ENCODE measurements around the gene FEM1A.

DNA sequence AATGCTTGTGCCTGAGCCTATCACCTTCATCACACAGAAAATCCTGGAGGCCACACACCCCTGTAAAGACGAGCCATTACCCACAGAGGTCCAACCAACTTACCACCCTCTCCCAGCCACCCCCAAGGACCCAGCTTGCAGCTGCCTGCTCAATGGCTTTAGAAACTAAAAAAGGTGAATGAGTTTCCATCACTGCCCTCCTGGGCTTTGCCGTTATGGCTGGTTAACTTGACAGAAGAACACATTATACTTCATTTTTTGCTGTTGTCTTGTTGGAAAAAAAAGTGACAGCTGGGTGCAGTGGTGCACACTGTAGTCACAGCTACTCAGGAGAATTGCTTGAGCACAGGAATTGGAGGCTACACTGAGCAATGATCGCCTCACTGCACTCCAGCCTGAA, 17.4 kb upstream of the FEM1A start:
- TF ChIP-seq, protein P1, sequence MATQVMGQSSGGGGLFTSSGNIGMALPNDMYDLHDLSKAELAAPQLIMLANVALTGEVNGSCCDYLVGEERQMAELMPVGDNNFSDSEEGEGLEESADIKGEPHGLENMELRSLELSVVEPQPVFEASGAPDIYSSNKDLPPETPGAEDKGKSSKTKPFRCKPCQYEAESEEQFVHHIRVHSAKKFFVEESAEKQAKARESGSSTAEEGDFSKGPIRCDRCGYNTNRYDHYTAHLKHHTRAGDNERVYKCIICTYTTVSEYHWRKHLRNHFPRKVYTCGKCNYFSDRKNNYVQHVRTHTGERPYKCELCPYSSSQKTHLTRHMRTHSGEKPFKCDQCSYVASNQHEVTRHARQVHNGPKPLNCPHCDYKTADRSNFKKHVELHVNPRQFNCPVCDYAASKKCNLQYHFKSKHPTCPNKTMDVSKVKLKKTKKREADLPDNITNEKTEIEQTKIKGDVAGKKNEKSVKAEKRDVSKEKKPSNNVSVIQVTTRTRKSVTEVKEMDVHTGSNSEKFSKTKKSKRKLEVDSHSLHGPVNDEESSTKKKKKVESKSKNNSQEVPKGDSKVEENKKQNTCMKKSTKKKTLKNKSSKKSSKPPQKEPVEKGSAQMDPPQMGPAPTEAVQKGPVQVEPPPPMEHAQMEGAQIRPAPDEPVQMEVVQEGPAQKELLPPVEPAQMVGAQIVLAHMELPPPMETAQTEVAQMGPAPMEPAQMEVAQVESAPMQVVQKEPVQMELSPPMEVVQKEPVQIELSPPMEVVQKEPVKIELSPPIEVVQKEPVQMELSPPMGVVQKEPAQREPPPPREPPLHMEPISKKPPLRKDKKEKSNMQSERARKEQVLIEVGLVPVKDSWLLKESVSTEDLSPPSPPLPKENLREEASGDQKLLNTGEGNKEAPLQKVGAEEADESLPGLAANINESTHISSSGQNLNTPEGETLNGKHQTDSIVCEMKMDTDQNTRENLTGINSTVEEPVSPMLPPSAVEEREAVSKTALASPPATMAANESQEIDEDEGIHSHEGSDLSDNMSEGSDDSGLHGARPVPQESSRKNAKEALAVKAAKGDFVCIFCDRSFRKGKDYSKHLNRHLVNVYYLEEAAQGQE (IDR thresholded peaks at IDR 0.05; ENCODE audit: low read depth): no peak
- no peak for TF ChIP-seq YY1 (IDR thresholded peaks at IDR 0.05; ENCODE audit: low read depth)
- TF ChIP-seq, protein P2, sequence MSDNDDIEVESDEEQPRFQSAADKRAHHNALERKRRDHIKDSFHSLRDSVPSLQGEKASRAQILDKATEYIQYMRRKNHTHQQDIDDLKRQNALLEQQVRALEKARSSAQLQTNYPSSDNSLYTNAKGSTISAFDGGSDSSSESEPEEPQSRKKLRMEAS (IDR thresholded peaks at IDR 0.05): no peak
- TF ChIP-seq EP300 (IDR thresholded peaks at IDR 0.05; ENCODE audit: borderline replicate concordance): no peak
- TF ChIP-seq EGR1 (IDR thresholded peaks at IDR 0.05): no peak
- TF ChIP-seq, protein P3, sequence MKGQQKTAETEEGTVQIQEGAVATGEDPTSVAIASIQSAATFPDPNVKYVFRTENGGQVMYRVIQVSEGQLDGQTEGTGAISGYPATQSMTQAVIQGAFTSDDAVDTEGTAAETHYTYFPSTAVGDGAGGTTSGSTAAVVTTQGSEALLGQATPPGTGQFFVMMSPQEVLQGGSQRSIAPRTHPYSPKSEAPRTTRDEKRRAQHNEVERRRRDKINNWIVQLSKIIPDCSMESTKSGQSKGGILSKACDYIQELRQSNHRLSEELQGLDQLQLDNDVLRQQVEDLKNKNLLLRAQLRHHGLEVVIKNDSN (IDR thresholded peaks at IDR 0.05): no peak
- TF ChIP-seq TAF1 (IDR thresholded peaks at IDR 0.05; ENCODE audit: low read depth): no peak
- TF ChIP-seq CEBPB (IDR thresholded peaks at IDR 0.05): no peak
